K562 (cell line): ENCODE results near the gene HAPLN3. TPM values are rescaled to one million over a fixed set of nuclear protein-coding genes. Genes with fewer than 3 reads are reported as not detected.

ENCODE experiments used
- ATAC-seq: fragments of 200-7000 bp; cut with Tn5 transposase; 3 replicates; pipeline ENCODE4 v1.9.1; 2020; ENCODE audit warnings: moderate library complexity
- BruUV-seq: library from RNA; stranded (reverse); fragments of 400-500 nt; replicated peaks from 2 replicates; lab custom pipeline; 2021; lab: Mats Ljungman, UMichigan
- CTCF ChIA-PET: fragments of 300-600 bp; formaldehyde crosslinking; extraction: SDS; loops from one replicate; lab custom pipeline; 2021; ENCODE audit warnings: low intra/inter-chr PET ratio; lab: Yijun Ruan, JAX
- POLR2A ChIA-PET: fragments of 300-600, 350-650 bp; sonication (Branson Sonifier 250); formaldehyde crosslinking; extraction: SDS; loops from one replicate; lab custom pipeline; 2021; ENCODE audit warnings: antibody characterized with exemption, inconsistent platforms; lab: Yijun Ruan, JAX
- DNase-seq, 4 experiments: peaks; one replicate each; pipeline versions ENCODE4 v3.0.0 to v3.0.0-alpha.2; 2011 to 2018; ENCODE audit warnings: low spot score in 3 of 4, mixed read lengths in 3 of 4; ENCODE audit errors: extremely low read depth in 1 of 4
- FAIRE-seq: peaks from 2 replicates; lab custom pipeline; 2011; peaks lifted over from hg19 to GRCh38; lab: Jason Lieb, UNC
- H2AFZ ChIP-seq: 2 replicates; pipeline ENCODE4 v1.6.0; 2011; ENCODE audit warnings: low read depth, low read length, control low read depth, inconsistent platforms
- H3K27ac ChIP-seq: fragments of 200-600 bp; 3 replicates; pipeline ENCODE4 v1.8.0; 2011; ENCODE audit warnings: low read depth, mild to moderate bottlenecking, control low read depth, inconsistent platforms, low read length, moderate library complexity, mixed read lengths; ENCODE audit errors: extremely low read depth
- H3K27me3 ChIP-seq, 2 experiments: fragments of 300-600 bp in 1 of 2; 2 replicates in 1 of 2; 3 replicates in 1 of 2; pipeline versions ENCODE4 v1.6.0 to v1.8.0; 2011; ENCODE audit warnings: inconsistent platforms in 2 of 2, low read length in 2 of 2, mild to moderate bottlenecking in 1 of 2, mixed read lengths in 1 of 2, moderate library complexity in 1 of 2; ENCODE audit not compliant: control insufficient read depth in 2 of 2, insufficient read depth in 2 of 2
- H3K36me3 ChIP-seq: fragments of 300-600 bp; 3 replicates; pipeline ENCODE4 v1.8.0; 2011; ENCODE audit warnings: mild to moderate bottlenecking, low read length, inconsistent platforms; ENCODE audit not compliant: control insufficient read depth, insufficient read depth
- H3K4me1 ChIP-seq, 2 experiments: fragments of 200-600 bp in 1 of 2; replicated peaks in 1 of 2; 2 replicates in 1 of 2; 3 replicates in 1 of 2; pipeline versions ENCODE4 v1.5.1 to v1.8.0; 2011; ENCODE audit warnings: inconsistent platforms in 2 of 2, low read length in 2 of 2, mild to moderate bottlenecking in 1 of 2, mixed read lengths in 1 of 2, moderate library complexity in 1 of 2; ENCODE audit not compliant: control insufficient read depth in 2 of 2, insufficient read depth in 2 of 2
- H3K4me2 ChIP-seq: 2 replicates; pipeline ENCODE4 v1.6.1; 2011; ENCODE audit warnings: low read length, control low read depth, inconsistent platforms, mixed read lengths; ENCODE audit not compliant: insufficient read depth
- H3K4me3 ChIP-seq: fragments of 200-600 bp; sonication (generic), shearing (Covaris generic); 2 replicates; pipeline ENCODE4 v1.5.1; 2016; ENCODE audit warnings: control low read depth, inconsistent platforms
- H3K79me2 ChIP-seq: fragments of 200-600 bp; 3 replicates; pipeline ENCODE4 v1.8.0; 2011; ENCODE audit warnings: low read length, inconsistent platforms; ENCODE audit not compliant: control insufficient read depth, insufficient read depth
- H3K9ac ChIP-seq, 2 experiments: 2 replicates each; pipeline versions ENCODE4 v1.6.0 to v1.6.1; 2011; ENCODE audit warnings: low read depth in 2 of 2, low read length in 2 of 2, control low read depth in 1 of 2, inconsistent platforms in 1 of 2, mild to moderate bottlenecking in 1 of 2, mixed read lengths in 1 of 2; ENCODE audit not compliant: insufficient read depth in 1 of 2
- H3K9me1 ChIP-seq: one replicate; pipeline ENCODE4 v1.6.0; 2011; ENCODE audit warnings: inconsistent platforms, mild to moderate bottlenecking, low read length, moderate library complexity; ENCODE audit not compliant: control insufficient read depth, insufficient read depth
- H3K9me3 ChIP-seq: replicated peaks from 2 replicates; pipeline ENCODE4 v1.5.1; 2011; ENCODE audit warnings: low read depth, low read length, inconsistent platforms; ENCODE audit not compliant: control insufficient read depth, insufficient read depth
- H4K20me1 ChIP-seq: replicated peaks from 2 replicates; pipeline ENCODE4 v1.6.1; 2011; ENCODE audit warnings: low read length, inconsistent platforms, mixed read lengths; ENCODE audit not compliant: control insufficient read depth, insufficient read depth
- ARID1B ChIP-seq: fragments of 450-650 bp; IDR thresholded peaks from 2 replicates; pipeline ENCODE4 v1.6.1; 2016; ENCODE audit warnings: antibody characterized with exemption, mild to moderate bottlenecking, inconsistent platforms
- BCOR ChIP-seq: fragments of 450-650 bp; IDR thresholded peaks from 2 replicates; pipeline ENCODE4 v1.6.1; 2016
- BHLHE40 ChIP-seq: IDR thresholded peaks from 2 replicates; pipeline ENCODE4 v1.6.1; 2011; ENCODE audit warnings: low read length, improper control_type of control experiment
- CTBP1 ChIP-seq: fragments of 450-650 bp; IDR thresholded peaks from 2 replicates; pipeline ENCODE4 v1.6.1; 2016; ENCODE audit warnings: borderline replicate concordance
- GABPB2 ChIP-seq: fragments of 250-450 bp; sonication (Bioruptor Pico); conservative IDR thresholded peaks from 2 replicates; pipeline ENCODE4 v1.5.1; 2021; ENCODE audit warnings: mild to moderate bottlenecking
- KDM1A ChIP-seq, 2 experiments: fragments of 450-650 bp; IDR thresholded peaks; 2 replicates each; pipeline ENCODE4 v1.6.1; 2016; ENCODE audit warnings: mild to moderate bottlenecking in 2 of 2
- SOX6 ChIP-seq: fragments of 450-650 bp; IDR thresholded peaks from 2 replicates; pipeline ENCODE4 v1.6.1; 2014; ENCODE audit warnings: mild to moderate bottlenecking
- TAL1 ChIP-seq: fragments of 450-650 bp; IDR thresholded peaks from 2 replicates; pipeline ENCODE4 v1.6.1; 2016; ENCODE audit warnings: mild to moderate bottlenecking
- U2AF2 ChIP-seq: fragments of 200-400 bp; formaldehyde crosslinking; optimal IDR thresholded peaks from 2 replicates; pipeline ENCODE3; 2017; ENCODE audit warnings: low read depth, mild to moderate bottlenecking, low read length
- WGBS: fragments of 100-300 bp; shearing (Covaris generic); methylation state at CpG from one replicate; pipeline ENCODE4 v1.1.6; 2016; ENCODE audit warnings: low coverage, mixed read lengths; ENCODE audit not compliant: insufficient coverage; ENCODE audit errors: missing lambda C conversion rate; 5-methylcytosine and 5-hydroxymethylcytosine counted together
- in situ Hi-C: fragments of 300-500 bp; cut with MboI; formaldehyde crosslinking; loops from 4 replicates; pipeline ENCODE4 v1.15.0; 2018; ENCODE audit warnings: inconsistent platforms, mixed read lengths
- intact Hi-C: fragments of 100-400 bp; cut with micrococcal nuclease; formaldehyde crosslinking; loops from 2 replicates; pipeline ENCODE4 v1.14.2; 2022
- polyA plus RNA-seq, 8 experiments: library from polyadenylated mRNA; depleted of rRNA in 4 of 8; stranded (reverse) in 5 of 8; unstranded in 3 of 8; fragments of >200 nt; fragmentation: Nextera tagmentation in 2 of 8; fragmentation: Illumina TruSeq in 1 of 8; extraction: Ambion mirVana in 2 of 8; extraction: Trizol in 1 of 8; gene quantifications; 2 replicates each; pipeline versions ENCODE4 v1.2.1 to v1.2.3, GENCODE V29; 2011 to 2014; ENCODE audit warnings: inconsistent platforms in 1 of 8, missing spikeins in 1 of 8
- total RNA-seq, 7 experiments: library from RNA; depleted of rRNA in 6 of 7; stranded (reverse); fragments of >200 nt in 6 of 7; fragmentation: Illumina TruSeq in 2 of 7; extraction: Trizol in 2 of 7; gene quantifications; 2 replicates each; pipeline versions ENCODE4 v1.2.1 to v1.2.3, GENCODE V29; 2011 to 2021; ENCODE audit warnings: low replicate concordance in 1 of 7
- TF ChIP-seq, protein P1 (sequence below), 2 experiments: fragments of 450-650 bp; formaldehyde crosslinking in 1 of 2; IDR thresholded peaks; 2 replicates each; pipeline versions ENCODE4 v1.4.0 to v1.6.1; 2014 to 2020; ENCODE audit warnings: mild to moderate bottlenecking in 2 of 2, borderline replicate concordance in 1 of 2, low read depth in 1 of 2
- TF ChIP-seq, protein P2 (sequence below), 2 experiments: IDR thresholded peaks in 1 of 2; conservative IDR thresholded peaks in 1 of 2; 2 replicates each; pipeline ENCODE4 v1.6.1; 2016; ENCODE audit warnings: low read depth in 2 of 2, mild to moderate bottlenecking in 1 of 2, missing compliant biosample characterization in 1 of 2, missing genetic modification characterization in 1 of 2, moderate library complexity in 1 of 2

The HAPLN3 gene
- total and polyA plus RNA-seq, 9 of the 15 experiments (the other 6 are each of a cell fraction or from before 2014, with no cell fraction given), result 0.04 to 2.4 (median 0.65) TPM

DNA sequence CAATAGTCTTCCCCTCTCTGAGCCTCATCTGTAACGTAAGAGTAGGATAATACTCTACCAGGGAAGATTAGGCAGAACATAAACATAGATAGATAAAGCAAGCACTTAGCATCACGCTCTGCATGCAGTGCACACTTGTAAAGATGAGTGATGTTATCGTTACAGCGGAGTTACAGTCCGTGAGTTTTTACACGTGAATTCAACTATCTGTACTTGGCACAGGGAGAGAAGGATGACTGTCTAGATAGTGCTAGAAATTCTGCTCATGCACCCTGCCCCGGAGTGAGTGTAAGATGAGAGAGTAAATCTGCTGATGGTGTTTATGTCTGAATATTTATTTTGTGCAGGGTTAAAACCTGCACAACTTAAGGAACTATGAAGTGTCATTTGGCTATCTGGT is 35.8 kb downstream of the HAPLN3 start:
- H3K27me3 ChIP-seq, result peaks cover 13 to 24% of the 10 kb centered on the region in 2 experiments
- POLR2A ChIA-PET, result interaction anchor here (0.8 kb wide), 2 partner anchors 8 to 149 kb away, joined by 3 to 4 read pairs; no protein-coding TSS in a partner anchor
- no peaks in the 10 kb centered on the region for H3K79me2 ChIP-seq
- intact Hi-C loops (no loop called here), in situ Hi-C loops (no loop called here)
- no peak overlapping the region for H3K4me3 ChIP-seq
- no peaks in the 10 kb centered on the region for H3K36me3 ChIP-seq
- WGBS, result 4% methylated on average over 7 of the region's 7 CpGs
- H3K27ac ChIP-seq, result no peak overlapping the region
- H3K4me2 ChIP-seq, result peak overlapping the region; percentile 10; the same call in 1 of the 2 replicates
- peaks cover 3 to 9% of the 10 kb centered on the region in 2 experiments; a peak in 3 of 5 replicates for H3K4me1 ChIP-seq
- no peaks in the 10 kb centered on the region for H3K9me1 ChIP-seq
- H2AFZ ChIP-seq, result no peak overlapping the region
- ATAC-seq, result peak; percentile 59
- H4K20me1 ChIP-seq, result no peaks in the 10 kb centered on the region; the same call in 1 of the 2 replicates
- no peak for DNase-seq
- H3K9me3 ChIP-seq, result no peaks in the 10 kb centered on the region
- no peak for FAIRE-seq
- no TSS peak for BruUV-seq
- CTCF ChIA-PET, result no interaction called here
- no peak overlapping the region for H3K9ac ChIP-seq
- TF ChIP-seq, protein P1, sequence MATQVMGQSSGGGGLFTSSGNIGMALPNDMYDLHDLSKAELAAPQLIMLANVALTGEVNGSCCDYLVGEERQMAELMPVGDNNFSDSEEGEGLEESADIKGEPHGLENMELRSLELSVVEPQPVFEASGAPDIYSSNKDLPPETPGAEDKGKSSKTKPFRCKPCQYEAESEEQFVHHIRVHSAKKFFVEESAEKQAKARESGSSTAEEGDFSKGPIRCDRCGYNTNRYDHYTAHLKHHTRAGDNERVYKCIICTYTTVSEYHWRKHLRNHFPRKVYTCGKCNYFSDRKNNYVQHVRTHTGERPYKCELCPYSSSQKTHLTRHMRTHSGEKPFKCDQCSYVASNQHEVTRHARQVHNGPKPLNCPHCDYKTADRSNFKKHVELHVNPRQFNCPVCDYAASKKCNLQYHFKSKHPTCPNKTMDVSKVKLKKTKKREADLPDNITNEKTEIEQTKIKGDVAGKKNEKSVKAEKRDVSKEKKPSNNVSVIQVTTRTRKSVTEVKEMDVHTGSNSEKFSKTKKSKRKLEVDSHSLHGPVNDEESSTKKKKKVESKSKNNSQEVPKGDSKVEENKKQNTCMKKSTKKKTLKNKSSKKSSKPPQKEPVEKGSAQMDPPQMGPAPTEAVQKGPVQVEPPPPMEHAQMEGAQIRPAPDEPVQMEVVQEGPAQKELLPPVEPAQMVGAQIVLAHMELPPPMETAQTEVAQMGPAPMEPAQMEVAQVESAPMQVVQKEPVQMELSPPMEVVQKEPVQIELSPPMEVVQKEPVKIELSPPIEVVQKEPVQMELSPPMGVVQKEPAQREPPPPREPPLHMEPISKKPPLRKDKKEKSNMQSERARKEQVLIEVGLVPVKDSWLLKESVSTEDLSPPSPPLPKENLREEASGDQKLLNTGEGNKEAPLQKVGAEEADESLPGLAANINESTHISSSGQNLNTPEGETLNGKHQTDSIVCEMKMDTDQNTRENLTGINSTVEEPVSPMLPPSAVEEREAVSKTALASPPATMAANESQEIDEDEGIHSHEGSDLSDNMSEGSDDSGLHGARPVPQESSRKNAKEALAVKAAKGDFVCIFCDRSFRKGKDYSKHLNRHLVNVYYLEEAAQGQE (IDR thresholded peaks at IDR 0.05; ENCODE audit: borderline replicate concordance), result no peak
- TF ChIP-seq, protein P1 (CRISPR knock-in tag; IDR thresholded peaks at IDR 0.05; ENCODE audit: low read depth), result no peak
- TF ChIP-seq KDM1A (IDR thresholded peaks at IDR 0.05) (peak; percentile 24 to 35; a peak in 1 of 4 replicates), U2AF2 (no peak), SOX6 (0 out of 2 replicates have a peak, but pooled peaks have one; percentile 16), BHLHE40 (peak; percentile 54; the same call in 1 of the 2 replicates), CTBP1 (peak; percentile 22; the same call in 1 of the 2 replicates), BCOR (peak; percentile 35; the same call in 1 of the 2 replicates), ARID1B (peak; percentile 27; the same call in 1 of the 2 replicates), TAL1 (peak; percentile 12; the same call in 1 of the 2 replicates), GABPB2 (no peak)
- TF ChIP-seq, protein P2, sequence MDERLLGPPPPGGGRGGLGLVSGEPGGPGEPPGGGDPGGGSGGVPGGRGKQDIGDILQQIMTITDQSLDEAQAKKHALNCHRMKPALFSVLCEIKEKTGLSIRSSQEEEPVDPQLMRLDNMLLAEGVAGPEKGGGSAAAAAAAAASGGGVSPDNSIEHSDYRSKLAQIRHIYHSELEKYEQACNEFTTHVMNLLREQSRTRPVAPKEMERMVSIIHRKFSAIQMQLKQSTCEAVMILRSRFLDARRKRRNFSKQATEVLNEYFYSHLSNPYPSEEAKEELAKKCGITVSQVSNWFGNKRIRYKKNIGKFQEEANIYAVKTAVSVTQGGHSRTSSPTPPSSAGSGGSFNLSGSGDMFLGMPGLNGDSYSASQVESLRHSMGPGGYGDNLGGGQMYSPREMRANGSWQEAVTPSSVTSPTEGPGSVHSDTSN (CRISPR knock-in tag; IDR thresholded peaks at IDR 0.05; ENCODE audit: low read depth), result no peak
- TF ChIP-seq, protein P2 (tag; conservative IDR thresholded peaks at IDR 0.05; ENCODE audit: low read depth), result no peak
